GM18511 (cell line): ENCODE results near the gene SH2D5.

Source experiments
- ATAC-seq: cut with Tn5 transposase; IDR thresholded peaks from one replicate; pipeline ENCODE4 v1.9.1; 2021; ENCODE audit warnings: mild to moderate bottlenecking, moderate library complexity; ENCODE audit not compliant: unreplicated experiment

Gene SH2D5

DNA sequence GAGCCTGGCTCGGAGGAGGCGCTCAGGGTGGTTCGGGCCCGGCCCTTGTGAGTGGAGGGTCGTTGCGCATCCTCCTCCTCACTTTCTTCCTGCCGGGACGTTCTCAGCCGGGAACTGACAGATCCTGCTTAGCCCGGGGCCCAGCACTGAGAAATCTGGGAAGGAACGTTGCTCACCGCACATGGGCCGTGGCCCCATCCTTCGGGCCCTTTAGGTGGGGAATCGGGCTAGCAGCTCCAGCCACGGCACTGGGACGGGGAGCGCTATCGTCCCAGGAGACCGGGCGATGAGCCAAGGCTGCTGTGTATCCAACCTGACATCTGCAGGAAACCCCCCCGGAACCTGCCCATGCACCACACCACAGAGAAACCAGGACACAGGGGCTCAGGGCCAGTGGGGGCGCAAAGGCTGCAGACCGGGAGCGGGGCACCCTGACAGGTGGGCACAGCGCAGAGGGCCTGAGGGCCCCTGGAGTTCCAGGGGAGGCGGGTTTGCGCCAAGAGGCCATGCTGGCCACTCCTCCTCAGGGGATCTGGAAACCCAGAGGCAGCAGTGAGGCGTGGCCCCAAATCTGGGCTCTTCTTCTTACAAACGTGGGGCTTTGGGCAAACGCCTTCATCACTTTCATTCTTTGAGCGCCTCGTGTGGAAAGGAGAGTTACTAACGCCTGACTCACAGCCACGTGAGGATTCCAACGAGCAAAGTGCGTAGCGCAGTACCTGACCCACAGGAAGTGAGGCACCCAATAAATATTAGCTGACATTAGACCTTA, at the start of gene SH2D5:
TSS of gene SH2D5 (minus strand) at position 116 of the 772 bp plus-strand sequence. CDS start 4,659 bp downstream, outside the sequence.
- ATAC-seq: peak; percentile 71

DNA sequence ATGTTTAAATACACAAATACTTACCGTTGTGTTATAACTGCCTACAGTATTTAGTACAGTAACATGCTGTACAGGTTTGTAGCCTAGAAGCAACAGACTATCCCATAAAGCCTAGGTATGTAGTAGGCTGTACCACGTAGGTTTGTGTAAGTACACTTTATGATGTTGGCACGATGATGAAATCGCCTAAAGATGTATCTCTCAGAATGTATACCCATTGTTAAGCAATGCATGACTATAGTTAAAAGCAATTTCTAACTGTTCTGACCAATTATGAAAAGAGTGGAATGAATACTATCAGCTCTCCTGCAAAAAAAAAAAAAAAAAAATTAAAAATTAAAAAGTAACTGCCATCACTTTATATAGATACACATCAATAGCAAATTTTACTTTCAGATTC, 43.2 kb upstream of the SH2D5 start:
- no peak for ATAC-seq

DNA sequence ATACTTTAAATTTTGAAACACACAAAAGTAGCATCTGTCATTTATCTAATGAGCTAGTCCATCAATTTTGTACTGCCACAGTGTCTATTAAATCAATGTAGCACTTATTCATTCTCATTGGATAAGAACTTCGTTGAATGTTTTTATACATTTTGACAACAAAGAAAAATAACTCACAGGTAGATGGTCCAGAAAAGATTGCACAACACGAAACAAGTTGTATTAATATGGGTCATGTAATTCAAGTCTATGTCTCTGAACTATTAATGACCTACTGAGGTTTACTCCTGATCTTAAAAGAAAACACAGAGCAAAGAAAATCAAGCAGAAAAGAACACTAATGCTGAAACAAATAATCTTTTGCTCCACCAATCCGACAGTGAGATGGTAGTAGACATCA, 39.3 kb upstream of the SH2D5 start:
- no peak for ATAC-seq

DNA sequence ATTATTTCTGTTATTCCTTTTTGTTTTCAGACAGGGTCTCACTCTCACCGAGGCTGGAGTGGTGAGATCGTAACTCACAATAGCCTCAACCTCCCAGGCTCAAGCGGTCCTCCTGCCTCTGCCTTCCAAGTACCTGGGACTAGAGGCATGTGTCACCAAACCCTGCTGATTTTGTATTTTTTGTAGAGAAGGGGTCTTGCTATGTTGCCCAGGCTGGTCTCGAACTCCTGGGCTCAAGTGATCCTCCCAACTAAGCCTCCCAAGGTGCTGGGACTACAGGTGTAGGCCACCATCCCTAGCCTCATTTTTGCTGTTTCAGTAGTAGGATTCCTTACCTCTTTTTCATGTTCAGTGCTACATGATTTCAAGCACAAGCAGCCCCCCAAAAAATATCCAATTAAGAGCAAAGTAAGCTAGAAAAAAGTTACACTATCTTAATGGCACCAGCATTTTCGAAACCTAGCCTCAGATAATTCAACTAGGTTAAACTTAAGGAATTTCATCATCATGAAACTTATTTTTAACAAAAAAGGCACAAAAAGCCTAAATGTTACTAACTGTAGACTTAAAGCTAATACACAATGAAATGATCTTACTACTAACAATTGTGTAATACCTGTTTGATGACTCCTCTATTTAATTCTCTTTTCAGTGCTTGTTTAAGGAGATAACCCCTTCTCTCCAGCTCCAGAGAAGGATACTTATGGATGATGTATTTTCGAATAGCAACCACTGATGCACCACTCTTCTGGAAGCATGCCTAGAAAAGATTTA, 38.0 kb upstream of the SH2D5 start:
- no peak for ATAC-seq

DNA sequence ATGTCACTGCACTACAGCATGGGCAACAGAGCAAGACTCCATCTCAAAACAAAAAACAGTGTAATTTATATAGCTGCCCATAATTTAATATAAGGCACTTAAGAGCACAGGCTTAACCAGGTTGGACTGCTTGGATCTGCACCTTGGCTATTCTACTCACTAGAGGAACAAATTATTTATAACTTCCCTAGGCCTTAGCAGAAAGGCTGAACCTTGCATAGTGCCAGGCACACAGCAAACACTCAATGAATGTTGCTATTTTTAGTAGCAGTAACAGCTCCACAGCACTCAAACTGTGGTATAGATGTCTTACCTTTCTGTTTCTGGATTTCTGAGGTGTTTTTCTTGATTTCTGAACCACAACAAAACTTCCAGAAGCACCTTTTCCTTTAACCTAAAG, 34.8 kb upstream of the SH2D5 start:
- no peak for ATAC-seq

DNA sequence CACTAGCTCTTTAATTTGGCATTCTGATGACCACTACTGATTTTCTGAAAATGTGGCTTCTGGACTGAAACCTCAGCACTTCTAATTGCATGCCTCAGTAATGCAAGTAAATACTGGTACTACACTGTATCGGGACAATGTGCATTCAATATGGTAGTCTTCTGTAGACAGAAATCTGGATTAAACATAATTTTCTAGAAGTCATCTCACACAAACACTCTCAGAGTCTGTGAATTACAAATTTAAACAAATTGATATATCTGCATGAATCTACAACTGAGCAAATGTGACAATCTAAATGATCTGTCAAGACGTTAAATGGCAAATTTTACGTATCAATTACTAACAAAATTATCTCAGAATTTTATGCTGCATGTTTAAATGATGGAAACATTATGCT, 30.9 kb upstream of the SH2D5 start:
- no peak for ATAC-seq

DNA sequence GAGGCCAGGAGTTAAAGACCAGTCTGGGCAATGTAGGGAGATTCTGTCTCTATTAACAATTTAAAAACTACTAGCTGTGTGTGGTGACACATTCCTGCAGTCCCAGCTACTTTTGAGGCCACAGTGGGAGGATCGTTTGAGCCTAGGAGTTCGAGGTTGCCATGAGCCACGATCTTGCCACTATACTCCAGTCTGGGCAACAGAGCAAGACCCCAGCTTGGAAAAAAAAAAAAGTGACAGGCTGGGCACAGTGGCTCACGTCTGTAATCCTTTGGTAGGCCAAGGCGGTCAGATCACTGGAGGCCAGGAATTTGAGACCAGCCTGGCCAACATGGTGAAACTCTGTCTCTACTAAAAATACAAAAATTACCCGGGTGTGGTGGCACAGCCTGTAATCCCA, 27.8 kb upstream of the SH2D5 start:
- ATAC-seq: no peak

DNA sequence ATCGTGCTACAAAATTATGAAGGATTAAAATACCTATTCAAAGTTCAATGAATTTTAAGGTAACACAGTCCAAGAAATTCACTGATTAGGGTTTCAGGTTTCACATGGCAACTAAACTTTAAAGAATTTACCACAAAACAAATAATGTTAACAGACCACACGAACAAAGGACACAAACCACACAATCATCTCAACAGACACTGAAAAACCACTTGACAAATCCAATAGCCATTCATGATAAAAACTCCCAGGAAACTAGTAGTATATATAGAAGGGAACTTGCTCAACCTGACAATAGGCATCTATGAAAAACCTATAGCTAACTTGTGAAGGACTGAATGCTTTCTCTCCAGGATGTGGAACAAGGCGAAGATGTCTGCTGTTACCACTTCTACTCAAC, 21.1 kb upstream of the SH2D5 start:
- ATAC-seq: no peak

DNA sequence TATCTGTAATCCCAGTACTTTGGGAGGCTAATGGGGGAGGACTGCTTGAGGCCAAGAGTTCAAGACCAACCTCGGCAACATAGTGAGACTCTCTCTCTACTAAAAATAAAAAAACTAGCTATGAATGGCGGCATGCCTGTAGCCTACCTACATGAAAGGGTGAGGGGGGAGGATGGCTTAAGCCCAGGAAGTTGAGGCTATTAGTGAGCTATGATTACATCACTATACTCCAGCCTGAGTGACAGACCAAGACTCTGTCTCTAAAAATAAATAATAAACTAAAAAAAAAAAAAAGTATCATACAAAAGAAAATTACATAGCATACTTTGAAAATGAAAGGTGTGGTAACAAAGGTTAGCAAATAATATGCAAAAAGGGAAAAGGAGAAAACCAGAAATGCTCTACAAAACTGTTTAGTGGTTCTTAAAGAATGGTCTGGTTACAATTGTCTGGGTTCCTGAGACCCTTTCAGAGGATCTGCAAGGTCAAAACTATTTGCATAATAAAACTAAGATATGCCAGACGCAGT, 19.0 kb upstream of the SH2D5 start:
- ATAC-seq: no peak

DNA sequence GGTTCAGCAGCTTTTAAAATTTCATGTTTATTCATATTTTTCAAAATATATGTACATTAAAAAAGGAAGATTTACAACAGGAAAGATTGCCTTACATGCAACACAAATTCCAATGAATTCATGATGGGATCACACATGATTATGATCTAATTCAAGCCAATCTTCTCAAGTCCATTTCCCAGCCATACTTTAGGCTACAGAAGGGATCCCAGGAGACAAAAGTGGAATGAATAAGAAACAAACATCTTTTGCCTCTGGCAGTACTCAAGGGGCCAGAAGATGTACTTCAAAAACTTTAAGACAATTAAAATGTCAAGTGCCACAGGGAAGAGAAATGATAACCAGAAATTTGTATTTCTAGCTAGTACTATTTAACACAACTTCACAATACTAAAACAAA, 10.2 kb upstream of the SH2D5 start:
- no peak for ATAC-seq

DNA sequence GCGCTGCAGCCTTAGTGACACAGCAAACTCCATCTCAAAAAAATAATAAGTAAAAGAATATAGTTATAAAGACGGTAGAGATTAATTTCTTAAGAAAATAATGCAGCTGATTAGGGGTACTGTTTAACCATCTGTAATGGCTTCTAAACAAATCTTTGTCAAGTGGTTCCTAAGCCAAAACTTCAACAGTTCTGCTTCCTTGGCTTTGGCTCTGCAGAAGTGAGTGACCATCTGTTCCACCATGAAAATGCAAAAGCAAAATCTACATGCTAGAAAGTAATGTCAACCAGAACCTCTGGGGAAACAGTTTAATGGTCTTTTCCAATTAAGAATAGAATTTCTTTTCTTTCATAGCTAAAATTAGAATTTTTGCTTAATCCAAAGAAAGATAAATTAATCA, 8.3 kb upstream of the SH2D5 start:
- no peak for ATAC-seq

DNA sequence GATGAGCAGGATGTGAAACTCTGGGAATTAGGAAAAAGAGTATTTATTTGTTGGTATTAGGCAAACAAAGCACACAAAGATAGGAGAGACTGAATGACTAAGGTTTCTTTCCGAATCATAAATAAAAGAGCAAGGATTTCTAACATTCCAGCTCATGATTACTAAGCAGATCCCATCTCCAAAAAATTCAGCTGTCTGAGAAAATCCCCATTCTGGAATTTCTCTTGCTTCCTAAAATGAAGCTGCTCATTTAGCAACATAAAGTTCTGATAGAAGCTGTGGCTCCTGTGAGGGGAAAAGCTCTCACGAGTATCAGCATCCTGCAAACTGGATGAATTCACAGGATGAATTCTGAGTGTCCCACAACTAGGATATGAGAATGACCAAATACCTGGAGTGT, 6.7 kb upstream of the SH2D5 start:
- no peak for ATAC-seq

DNA sequence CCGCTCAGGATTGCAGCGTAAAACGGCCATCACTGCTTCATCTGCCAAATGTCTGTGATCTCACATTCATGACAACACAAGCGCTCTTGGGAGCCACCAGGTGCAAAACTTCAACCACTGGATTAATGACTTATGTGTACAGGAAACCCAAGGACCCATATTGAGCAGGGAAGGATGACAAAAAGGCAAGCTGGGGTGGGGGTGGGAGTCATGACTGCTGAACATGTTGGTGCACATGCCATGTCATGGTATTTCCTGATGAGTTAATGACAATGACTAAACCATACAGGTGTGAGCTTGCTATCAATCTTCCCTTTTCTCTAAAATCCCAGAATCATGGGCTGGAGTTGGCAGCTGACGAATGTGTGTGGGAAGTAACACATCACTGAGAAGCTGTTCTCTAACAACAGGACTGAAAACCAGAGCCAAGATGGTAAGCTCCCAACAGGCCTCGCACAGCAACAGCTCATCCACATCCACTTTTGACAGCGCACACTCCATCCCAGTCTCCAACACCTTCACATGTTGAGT, 3.1 kb upstream of the SH2D5 start:
- ATAC-seq: no peak

DNA sequence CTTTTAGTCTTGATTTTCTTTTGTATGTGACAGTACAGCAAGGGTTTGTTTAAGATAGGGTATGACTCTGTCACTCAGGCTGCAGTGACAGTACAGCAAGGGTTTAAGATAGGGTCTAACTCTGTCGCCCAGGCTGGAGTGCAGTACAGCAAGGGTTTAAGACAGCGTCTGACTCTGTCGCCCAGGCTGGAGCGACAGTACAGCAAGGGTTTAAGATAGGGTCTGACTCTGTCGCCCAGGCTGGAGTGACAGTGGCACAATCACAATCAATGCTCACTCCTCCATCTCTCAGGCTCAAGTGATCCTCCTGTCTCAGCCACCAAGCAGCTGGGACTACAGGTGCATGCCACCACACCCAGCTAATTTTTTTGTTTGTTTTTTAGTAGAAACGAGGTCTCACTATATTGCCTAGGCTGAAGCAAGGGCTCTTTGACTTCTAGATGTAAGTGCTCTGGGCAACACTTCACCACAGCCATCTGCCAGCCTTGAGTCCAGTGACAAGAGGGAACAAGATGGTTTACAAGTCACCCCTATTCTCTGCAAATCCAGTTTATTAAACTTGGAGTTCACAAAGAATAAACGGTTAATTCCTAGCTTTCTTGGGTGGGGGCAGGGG, 965 bp upstream of the SH2D5 start:
- ATAC-seq: no peak

DNA sequence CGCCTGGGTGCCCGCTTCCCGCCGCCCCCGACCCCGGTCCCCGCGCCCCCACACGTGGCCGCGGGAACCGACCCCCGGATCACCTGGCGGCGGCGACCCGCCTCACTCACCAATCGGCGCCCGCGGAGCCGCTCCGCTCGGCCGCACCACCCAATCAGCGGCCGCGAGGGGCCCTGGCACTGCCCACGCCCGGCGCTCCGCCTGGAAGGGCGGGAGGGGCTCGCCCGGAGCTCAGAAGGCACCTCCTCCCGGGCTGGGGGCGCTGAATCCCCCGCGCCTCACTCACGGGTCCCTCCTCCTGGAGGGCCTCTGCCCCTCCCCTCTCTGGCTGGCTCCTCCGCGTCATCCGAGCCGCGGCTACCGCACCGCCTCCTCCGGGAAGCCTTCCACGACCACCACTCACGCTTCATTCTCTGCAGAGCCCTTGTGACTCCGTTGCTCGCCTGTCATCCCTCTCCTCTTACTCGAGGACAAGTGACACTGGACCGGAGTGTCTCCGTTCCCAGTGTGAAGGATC, 374 bp downstream of the SH2D5 start:
- ATAC-seq: peak; percentile 64

DNA sequence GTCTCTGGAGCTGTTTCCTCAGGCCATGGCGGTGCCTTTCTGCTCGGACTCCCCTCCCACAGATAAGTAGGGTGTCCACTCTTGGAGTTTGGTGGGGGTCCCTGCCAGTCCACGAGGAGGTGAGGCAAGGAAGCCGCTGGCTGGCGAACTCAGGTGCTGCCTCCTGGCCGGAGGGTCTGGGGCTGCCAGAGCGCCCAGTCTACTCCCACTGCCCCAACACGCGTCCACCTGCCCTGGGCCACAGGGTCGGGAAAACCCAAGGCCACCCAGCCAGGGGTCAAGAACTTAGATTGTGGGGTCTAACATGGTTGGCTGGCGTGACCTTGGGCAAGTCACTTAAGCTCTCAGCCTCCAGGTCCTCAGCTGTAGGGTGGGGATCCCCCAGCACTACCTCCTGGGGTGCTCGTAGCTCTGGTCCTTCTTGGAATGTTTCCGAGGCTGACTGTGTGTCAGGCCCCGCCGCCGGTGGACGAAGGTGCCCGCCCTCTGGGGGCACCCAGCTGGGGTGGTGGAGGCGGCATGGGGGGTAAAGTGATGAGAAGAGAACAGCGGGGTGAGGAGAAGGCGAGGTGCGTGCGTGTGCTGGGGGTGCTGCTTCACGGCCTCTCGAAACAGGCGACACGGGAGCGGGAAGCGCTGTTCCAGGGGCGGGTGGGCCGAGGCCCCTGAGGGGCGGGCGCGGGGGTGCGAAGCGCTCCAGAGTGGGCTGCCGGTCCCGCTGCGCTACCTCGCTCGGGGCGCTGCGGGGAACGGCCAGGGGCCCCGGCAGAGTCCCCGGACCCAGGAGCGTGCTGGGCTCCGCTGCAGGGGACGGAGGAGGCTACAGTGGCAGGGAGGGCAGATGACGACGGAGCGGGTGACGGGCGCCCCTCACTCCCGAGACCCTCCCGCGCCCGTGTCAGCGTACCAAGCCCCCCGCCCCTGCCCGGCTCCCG, 1.2 kb downstream of the SH2D5 start:
- ATAC-seq: no peak

DNA sequence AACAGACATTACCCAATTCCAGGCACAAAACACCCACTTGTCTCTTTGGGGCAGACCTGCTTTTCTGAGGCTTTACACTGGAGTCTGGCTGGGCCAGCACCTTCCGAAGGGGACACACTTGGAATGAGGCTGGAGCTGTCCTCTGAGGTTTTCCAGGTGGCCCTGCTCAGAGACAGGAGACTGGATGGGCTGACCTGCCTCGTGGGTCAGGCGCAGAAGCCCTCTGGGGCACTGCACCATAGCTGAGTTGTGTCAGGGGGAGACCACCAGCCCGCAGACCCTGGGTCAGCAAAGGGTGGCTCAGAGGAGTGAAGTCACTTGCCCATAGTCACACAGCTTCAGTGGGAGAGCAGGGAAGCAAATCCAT, 1.8 kb downstream of the SH2D5 start:
- ATAC-seq: no peak

DNA sequence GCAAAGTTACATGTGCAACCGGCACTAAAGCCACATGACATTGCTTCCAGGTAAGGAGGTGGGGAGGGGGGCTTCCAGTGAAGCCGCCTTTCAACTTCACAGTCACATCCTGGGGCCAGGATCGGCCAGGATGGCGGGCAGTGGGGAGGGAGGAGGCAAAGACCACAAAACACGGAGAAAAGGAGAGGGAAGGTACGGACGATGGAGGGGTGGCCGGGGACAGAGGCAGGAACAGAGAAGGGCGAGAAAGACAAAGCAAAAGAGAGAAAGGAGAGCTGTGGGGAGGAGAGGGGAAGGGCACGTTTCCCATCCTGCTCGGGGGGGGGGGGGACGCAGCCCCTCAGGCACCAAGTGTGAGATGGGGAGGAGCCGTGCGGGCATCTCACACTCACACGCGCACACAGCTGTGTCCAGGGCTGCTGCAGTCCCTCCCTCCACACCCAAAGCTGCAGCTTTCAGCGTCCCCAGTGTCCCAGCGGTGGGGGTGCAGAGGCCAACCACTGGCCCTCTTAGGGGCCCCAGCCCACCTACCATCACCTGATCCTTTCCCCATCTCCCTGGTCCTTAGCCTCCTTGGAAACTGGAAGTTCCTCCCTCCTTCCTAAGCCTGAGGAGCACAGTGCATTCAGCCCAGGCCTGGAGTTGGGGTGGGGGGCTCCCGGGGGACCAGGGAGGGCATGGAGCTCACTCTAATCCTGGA, 2.4 kb downstream of the SH2D5 start:
- no peak for ATAC-seq

DNA sequence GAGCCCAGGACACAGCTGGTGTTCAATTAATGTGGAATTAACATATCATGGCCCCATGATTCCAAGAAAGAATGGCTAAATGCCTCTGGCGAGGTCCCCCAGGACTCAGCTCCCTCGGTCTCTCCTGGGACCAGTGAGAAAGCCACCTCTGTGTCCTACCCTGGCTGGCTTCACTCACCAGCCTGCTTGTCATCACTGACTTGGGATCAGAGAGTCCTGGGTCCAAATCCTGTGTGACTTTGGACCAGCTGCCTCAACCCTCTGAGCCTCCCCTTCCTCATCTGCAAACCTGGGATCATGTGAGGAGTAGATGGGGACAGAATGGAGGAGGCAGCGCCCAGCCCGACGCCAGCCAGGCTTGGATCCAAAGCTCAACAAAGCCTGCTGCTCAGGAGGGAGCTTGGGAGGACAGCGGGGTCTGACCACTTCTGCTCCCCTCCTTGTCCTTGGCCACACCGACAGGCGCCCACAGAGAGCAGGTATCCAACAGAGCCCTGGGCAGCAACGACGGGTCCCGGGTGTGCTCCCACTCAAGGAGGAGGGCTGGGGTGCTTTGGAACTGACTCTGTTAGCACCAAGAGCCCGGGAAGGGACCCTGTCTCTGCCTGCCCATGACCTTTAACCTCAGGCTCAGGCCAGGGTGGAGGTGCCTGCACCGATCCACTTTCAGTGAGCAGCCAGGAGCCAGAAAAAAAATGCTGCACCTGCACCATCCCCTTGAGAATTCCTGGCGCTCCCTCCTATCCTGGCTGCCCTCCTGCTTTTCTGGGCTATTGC, 3.2 kb downstream of the SH2D5 start:
- ATAC-seq: no peak
